HEK293 (cell line): Measurements from ENCODE around the gene NRP2.

Experiments used
- CTCF ChIA-PET: fragments of 350-600 bp; formaldehyde crosslinking; extraction: SDS; loops from one replicate; lab custom pipeline; 2021; ENCODE audit warnings: antibody characterized with exemption; lab: Yijun Ruan, JAX
- POLR2A ChIA-PET: fragments of 300-600 bp; formaldehyde crosslinking; extraction: SDS; loops from one replicate; lab custom pipeline; 2020; ENCODE audit warnings: antibody characterized with exemption, inconsistent platforms; lab: Yijun Ruan, JAX
- H3K27ac ChIP-seq: fragments of 200-500 bp; sonication (Bioruptor generic); 2 replicates; pipeline ENCODE4 v1.5.1; 2014; ENCODE audit warnings: low read depth, low read length, control low read depth, inconsistent platforms; ENCODE audit errors: extremely low read depth
- H3K36me3 ChIP-seq, 2 experiments: fragments of 200-500 bp in 1 of 2; sonication (Bioruptor generic) in 1 of 2; 1 replicate in 1 of 2; 2 replicates in 1 of 2; pipeline ENCODE4 v1.5.1; 2014 to 2017; ENCODE audit warnings: inconsistent platforms in 2 of 2, low read length in 2 of 2; ENCODE audit not compliant: control insufficient read depth in 2 of 2, insufficient read depth in 1 of 2
- H3K4me1 ChIP-seq: fragments of 200-500 bp; sonication (Bioruptor generic); 2 replicates; pipeline ENCODE4 v1.5.1; 2014; ENCODE audit warnings: mild to moderate bottlenecking, low read length, inconsistent platforms; ENCODE audit not compliant: control insufficient read depth, insufficient read depth
- H3K4me3 ChIP-seq: 2 replicates; pipeline ENCODE4 v1.5.1; 2011; ENCODE audit warnings: low read depth, mild to moderate bottlenecking, control low read depth, low read length, moderate library complexity
- H3K9me3 ChIP-seq: fragments of 200-500 bp; sonication (Bioruptor generic); 2 replicates; pipeline ENCODE4 v1.5.1; 2014; ENCODE audit warnings: low read depth, low read length, inconsistent platforms; ENCODE audit not compliant: control insufficient read depth, insufficient read depth
- CTCF ChIP-seq: fragments of 450-650 bp; formaldehyde crosslinking; IDR thresholded peaks from 2 replicates; pipeline ENCODE4 v1.5.1; 2016; ENCODE audit warnings: missing biosample characterization, missing genetic modification characterization
- KLF10 ChIP-seq: fragments of 450-650 bp; IDR thresholded peaks from 2 replicates; pipeline ENCODE4 v1.5.1; 2018; ENCODE audit warnings: missing biosample characterization, mild to moderate bottlenecking, missing genetic modification characterization
- PBX3 ChIP-seq: sonication (generic); formaldehyde crosslinking; IDR thresholded peaks from 2 replicates; pipeline ENCODE4 v1.8.1; 2022; ENCODE audit warnings: mild to moderate bottlenecking, moderate library complexity, missing genetic modification reagents
- PRDM1 ChIP-seq: fragments of 450-650 bp; formaldehyde crosslinking; IDR thresholded peaks from 2 replicates; pipeline ENCODE4; 2016; ENCODE audit warnings: missing biosample characterization, missing genetic modification characterization
- TSHZ1 ChIP-seq: fragments of 450-650 bp; formaldehyde crosslinking; IDR thresholded peaks from 2 replicates; pipeline ENCODE4 v1.5.1; 2016; ENCODE audit warnings: missing biosample characterization, missing genetic modification characterization, borderline replicate concordance
- ZBTB48 ChIP-seq: fragments of 450-650 bp; formaldehyde crosslinking; IDR thresholded peaks from 2 replicates; pipeline ENCODE4 v1.5.1; 2016; ENCODE audit warnings: missing biosample characterization, missing genetic modification characterization
- ZIC2 ChIP-seq: fragments of 450-650 bp; formaldehyde crosslinking; IDR thresholded peaks from 2 replicates; pipeline ENCODE4 v1.5.1; 2016; ENCODE audit warnings: missing biosample characterization, missing genetic modification characterization
- ZNF175 ChIP-seq: fragments of 450-650 bp; formaldehyde crosslinking; IDR thresholded peaks from 2 replicates; pipeline ENCODE4 v1.5.1; 2016; ENCODE audit warnings: missing biosample characterization, missing genetic modification characterization
- ZNF24 ChIP-seq: fragments of 450-650 bp; formaldehyde crosslinking; IDR thresholded peaks from 2 replicates; pipeline ENCODE4 v1.5.1; 2016; ENCODE audit warnings: missing biosample characterization, missing genetic modification characterization
- ZNF335 ChIP-seq: fragments of 450-650 bp; formaldehyde crosslinking; conservative IDR thresholded peaks from 2 replicates; pipeline ENCODE4 v1.5.1; 2016; ENCODE audit warnings: missing biosample characterization, missing genetic modification characterization
- ZNF510 ChIP-seq: fragments of 450-650 bp; formaldehyde crosslinking; IDR thresholded peaks from 2 replicates; pipeline ENCODE4 v1.5.1; 2018; ENCODE audit warnings: mild to moderate bottlenecking, missing genetic modification characterization, missing biosample characterization; ENCODE audit not compliant: insufficient replicate concordance
- ZNF530 ChIP-seq: fragments of 450-650 bp; formaldehyde crosslinking; IDR thresholded peaks from 2 replicates; pipeline ENCODE4 v1.5.1; 2016; ENCODE audit warnings: low read depth, missing biosample characterization, missing genetic modification characterization
- ZNF560 ChIP-seq: fragments of 450-650 bp; formaldehyde crosslinking; IDR thresholded peaks from 2 replicates; pipeline ENCODE4 v1.5.1; 2017; ENCODE audit warnings: missing biosample characterization, missing genetic modification characterization, borderline replicate concordance
- ZNF610 ChIP-seq: fragments of 450-650 bp; formaldehyde crosslinking; IDR thresholded peaks from 2 replicates; pipeline ENCODE4 v1.5.1; 2016; ENCODE audit warnings: missing biosample characterization, missing genetic modification characterization, borderline replicate concordance
- ZNF621 ChIP-seq: fragments of 450-650 bp; formaldehyde crosslinking; IDR thresholded peaks from 2 replicates; pipeline ENCODE4 v1.5.1; 2017; ENCODE audit warnings: missing biosample characterization, missing genetic modification characterization
- ZNF776 ChIP-seq: fragments of 450-650 bp; formaldehyde crosslinking; IDR thresholded peaks from 2 replicates; pipeline ENCODE4 v1.5.0; 2017; ENCODE audit warnings: missing biosample characterization, missing genetic modification characterization, borderline replicate concordance
- ZNF791 ChIP-seq: fragments of 450-650 bp; formaldehyde crosslinking; IDR thresholded peaks from 2 replicates; pipeline ENCODE4 v1.5.1; 2016; ENCODE audit warnings: missing biosample characterization, missing genetic modification characterization

The NRP2 gene

GRCh38 chr2:205658068-205658467 is 24.2 kb upstream of the NRP2 start:
- POLR2A ChIA-PET, result no interaction called here
- TF ChIP-seq PRDM1 (tag by site-specific recombination), result no peak
- Histone ChIP-seq H3K4me1 (no peaks in the 10 kb centered on the region), H3K36me3 (no peaks in the 10 kb centered on the region), H3K4me3 (no peak overlapping the region), H3K27ac (no peak overlapping the region), H3K9me3 (no peaks in the 10 kb centered on the region)
- CTCF ChIA-PET, result interaction anchor here (1.4 kb wide), 1 partner anchor 1398 kb away, joined by 3 read pairs; no protein-coding TSS in a partner anchor

GRCh38 chr2:205658572-205658971 is 23.7 kb upstream of the NRP2 start:
- CTCF ChIA-PET, result interaction anchor here (1.4 kb wide), 1 partner anchor 1399 kb away, joined by 3 read pairs; no protein-coding TSS in a partner anchor
- no peaks in the 10 kb centered on the region for H3K36me3 ChIP-seq
- no peak overlapping the region for H3K27ac ChIP-seq
- no peak overlapping the region for H3K4me3 ChIP-seq
- no peaks in the 10 kb centered on the region for H3K9me3 ChIP-seq
- TF ChIP-seq ZNF621 (tag by site-specific recombination) (no peak), ZNF560 (tag by site-specific recombination) (no peak), ZNF776 (no peak), ZNF510 (tag by site-specific recombination) (no peak), ZNF530 (no peak), TSHZ1 (tag by site-specific recombination) (no peak)
- H3K4me1 ChIP-seq, result no peaks in the 10 kb centered on the region
- POLR2A ChIA-PET, result no interaction called here

- Histone ChIP-seq H3K36me3 (no peaks in the 10 kb centered on the region), H3K9me3 (no peaks in the 10 kb centered on the region), H3K27ac (no peak overlapping the region), H3K4me3 (no peak overlapping the region), H3K4me1 (no peaks in the 10 kb centered on the region)
- TF ChIP-seq ZNF791 (tag by site-specific recombination) (no peak), KLF10 (tag by site-specific recombination) (no peak), PBX3 (no peak), ZNF175 (tag by site-specific recombination) (no peak), ZBTB48 (tag by site-specific recombination) (no peak), CTCF (tag by site-specific recombination) (peak; percentile 35; the same call in 1 of the 2 replicates), ZNF610 (tag by site-specific recombination) (no peak), ZNF335 (tag by site-specific recombination) (no peak), ZNF24 (tag by site-specific recombination) (no peak), ZIC2 (tag by site-specific recombination) (peak; percentile 82)
- ChIA-PET POLR2A (no interaction called here), CTCF (interaction anchor here (0.8 to 1.8 kb wide), 4 partner anchors 16 to 782 kb away, joined by 3 to 6 read pairs (median 4); no protein-coding TSS in a partner anchor)
These were observed 22.4 kb upstream of the NRP2 start for GRCh38 chr2:205659922-205660321.
